Renal cortex interstitium (tissue), 11 donors: ENCODE data around the gene ECM1. TPM values are rescaled to one million over a fixed set of nuclear protein-coding genes. Genes with fewer than 3 reads are reported as not detected.

Source experiments
- DNase-seq, 11 donors: peaks; one replicate each; pipeline ENCODE4 v3.0.0-alpha.2; 2013; ENCODE audit warnings: low read depth in 9 of 11, low spot score in 4 of 11; ENCODE audit errors: extremely low read depth in 1 of 11
- polyA plus RNA-seq, 3 donors: library from polyadenylated mRNA; unstranded; fragments of 120-200 nt; gene quantifications; one replicate each; pipeline ENCODE4 v1.2.1, GENCODE V29; 2013; ENCODE audit not compliant: insufficient read length in 3 of 3

ECM1 gene
- polyA plus RNA-seq, 3 donors = 10.2 to 14.4 (median 13.1) TPM

DNA sequence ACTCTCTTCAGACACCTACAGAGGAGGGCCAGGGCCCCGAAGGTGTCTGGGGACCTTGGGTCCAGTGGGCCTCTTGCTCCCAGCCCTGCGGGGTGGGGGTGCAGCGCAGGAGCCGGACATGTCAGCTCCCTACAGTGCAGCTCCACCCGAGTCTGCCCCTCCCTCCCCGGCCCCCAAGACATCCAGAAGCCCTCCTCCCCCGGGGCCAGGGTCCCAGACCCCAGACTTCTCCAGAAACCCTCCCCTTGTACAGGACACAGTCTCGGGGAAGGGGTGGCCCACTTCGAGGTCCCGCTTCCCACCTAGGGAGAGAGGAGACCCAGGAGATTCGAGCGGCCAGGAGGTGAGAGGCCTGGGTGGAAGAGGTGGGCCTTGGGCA lies 45.0 kb downstream of the ECM1 start:
- no peak for DNase-seq

DNA sequence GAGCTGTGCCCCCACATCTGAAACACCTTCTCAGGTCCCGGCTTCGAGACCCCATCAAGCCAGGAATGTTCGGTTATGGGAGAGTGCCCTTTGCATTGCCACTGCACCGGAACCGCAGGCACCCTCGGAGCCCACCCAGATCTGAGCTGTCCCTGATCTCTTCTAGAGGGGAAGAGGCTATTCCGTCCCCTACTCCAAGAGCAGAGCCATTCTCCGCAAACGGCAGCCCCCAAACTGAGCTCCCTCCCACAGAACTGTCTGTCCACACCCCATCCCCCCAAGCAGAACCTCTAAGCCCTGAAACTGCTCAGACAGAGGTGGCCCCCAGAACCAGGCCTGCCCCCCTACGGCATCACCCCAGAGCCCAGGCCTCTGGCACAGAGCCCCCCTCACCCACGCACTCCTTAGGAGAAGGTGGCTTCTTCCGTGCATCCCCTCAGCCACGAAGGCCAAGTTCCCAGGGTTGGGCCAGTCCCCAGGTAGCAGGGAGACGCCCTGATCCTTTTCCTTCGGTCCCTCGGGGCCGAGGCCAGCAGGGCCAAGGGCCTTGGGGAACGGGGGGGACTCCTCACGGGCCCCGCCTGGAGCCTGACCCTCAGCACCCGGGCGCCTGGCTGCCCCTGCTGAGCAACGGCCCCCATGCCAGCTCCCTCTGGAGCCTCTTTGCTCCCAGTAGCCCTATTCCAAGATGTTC lies 45.6 kb downstream of the ECM1 start:
- no peak for DNase-seq

DNA sequence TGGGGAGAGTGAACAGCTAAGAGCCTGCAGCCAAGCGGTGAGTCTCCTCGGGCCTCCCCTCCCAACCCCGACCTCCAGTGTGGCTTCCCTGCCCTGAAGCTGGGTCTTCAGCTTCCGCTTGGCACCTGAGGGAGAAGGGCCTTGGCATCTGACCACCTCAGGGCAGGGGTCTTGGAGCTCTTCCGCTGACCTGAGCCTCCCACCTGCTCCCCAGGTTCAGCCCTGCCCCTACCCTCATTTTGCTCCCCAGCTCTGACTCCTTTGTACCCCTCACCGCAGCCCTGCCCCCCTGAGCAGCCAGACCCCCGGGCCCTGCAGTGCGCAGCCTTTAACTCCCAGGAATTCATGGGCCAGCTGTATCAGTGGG lies 46.2 kb downstream of the ECM1 start:
- DNase-seq = no peak

DNA sequence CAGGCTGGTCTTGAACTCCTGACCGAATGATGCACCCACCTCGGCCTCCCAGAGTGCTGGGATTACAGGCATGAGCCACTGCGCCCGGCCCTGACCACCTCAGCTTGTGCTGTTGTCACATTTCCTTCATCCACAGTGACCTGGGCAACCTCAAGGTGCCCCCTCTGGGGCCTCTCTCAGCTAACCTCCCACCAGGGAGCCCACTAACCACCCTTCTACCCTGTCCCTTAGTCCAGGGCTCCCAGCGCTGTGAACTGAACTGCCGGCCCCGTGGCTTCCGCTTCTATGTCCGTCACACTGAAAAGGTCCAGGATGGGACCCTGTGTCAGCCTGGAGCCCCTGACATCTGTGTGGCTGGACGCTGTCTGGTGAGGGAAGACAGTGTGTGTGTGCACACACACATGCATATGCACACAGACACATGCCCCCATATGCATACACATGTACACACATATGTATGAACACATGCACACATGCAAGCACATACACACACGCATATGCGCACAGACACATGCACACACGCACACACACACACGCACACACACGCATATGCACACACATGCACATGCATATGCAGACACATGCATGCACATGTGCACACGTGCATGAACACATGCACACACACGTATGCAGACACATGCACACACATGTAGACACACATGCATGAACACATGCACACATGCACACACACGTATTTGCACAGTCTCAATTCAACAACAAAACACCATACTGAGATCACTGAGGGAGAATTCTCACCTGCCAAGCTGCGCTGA lies 47.5 kb downstream of the ECM1 start:
- DNase-seq = no peak

DNA sequence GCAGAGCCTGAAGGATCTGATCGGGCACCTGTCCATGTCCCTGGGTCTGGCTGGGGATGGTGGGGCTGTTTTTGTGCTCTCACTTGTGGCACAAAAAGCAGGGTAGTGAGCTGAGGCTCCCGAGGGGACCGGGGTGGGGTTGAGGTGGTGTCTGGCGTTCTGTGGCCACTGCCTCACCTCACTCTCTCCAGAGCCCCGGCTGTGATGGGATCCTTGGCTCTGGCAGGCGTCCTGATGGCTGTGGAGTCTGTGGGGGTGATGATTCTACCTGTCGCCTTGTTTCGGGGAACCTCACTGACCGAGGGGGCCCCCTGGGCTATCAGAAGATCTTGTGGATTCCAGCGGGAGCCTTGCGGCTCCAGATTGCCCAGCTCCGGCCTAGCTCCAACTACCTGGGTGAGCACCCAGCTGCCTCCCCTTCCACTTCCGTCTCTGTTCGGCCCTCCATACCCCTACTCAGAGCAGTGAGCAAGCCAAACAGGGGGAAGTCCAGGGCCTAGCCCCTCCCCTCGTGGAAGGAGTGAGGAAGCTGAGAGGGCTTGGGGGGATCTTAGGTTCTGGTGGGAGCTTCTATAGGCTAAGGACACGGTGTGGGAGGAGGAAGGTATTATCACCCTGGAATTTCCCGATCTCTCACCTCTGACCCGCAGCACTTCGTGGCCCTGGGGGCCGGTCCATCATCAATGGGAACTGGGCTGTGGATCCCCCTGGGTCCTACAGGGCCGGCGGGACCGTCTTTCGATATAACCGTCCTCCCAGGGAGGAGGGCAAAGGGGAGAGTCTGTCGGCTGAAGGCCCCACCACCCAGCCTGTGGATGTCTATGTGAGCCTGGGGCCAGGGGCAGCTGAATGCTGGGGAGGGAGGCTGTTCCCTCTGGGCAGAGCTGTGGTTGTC lies 48.3 kb downstream of the ECM1 start:
- no peak for DNase-seq

DNA sequence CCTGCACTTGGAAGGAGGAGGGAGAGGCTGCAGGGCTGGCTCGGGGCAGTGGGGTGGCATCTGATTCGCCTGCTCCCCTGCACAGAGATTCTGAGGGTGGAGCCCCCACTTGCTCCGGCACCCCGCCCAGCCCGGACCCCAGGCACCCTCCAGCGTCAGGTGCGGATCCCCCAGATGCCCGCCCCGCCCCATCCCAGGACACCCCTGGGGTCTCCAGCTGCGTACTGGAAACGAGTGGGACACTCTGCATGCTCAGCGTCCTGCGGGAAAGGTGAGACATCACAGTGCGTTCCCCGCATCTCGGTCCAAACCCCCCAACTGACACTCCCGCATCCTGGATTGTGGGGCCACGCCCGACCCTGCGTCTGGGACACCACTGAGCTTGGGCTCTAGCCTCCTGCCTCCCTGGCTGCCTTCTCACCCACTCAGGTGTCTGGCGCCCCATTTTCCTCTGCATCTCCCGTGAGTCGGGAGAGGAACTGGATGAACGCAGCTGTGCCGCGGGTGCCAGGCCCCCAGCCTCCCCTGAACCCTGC lies 49.2 kb downstream of the ECM1 start:
- no peak for DNase-seq

DNA sequence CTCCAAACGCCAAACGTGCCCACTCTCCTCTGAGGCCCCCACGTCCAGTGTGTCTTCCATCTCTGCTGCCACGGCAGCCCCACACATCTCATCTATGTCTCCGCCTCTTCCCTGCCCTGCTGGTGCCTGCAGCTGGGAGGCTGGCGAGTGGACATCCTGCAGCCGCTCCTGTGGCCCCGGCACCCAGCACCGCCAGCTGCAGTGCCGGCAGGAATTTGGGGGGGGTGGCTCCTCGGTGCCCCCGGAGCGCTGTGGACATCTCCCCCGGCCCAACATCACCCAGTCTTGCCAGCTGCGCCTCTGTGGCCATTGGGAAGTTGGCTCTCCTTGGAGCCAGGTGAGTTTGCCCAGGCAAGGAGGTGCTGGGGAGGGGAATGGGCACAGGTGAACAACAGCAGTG lies 49.9 kb downstream of the ECM1 start:
- no peak for DNase-seq

DNA sequence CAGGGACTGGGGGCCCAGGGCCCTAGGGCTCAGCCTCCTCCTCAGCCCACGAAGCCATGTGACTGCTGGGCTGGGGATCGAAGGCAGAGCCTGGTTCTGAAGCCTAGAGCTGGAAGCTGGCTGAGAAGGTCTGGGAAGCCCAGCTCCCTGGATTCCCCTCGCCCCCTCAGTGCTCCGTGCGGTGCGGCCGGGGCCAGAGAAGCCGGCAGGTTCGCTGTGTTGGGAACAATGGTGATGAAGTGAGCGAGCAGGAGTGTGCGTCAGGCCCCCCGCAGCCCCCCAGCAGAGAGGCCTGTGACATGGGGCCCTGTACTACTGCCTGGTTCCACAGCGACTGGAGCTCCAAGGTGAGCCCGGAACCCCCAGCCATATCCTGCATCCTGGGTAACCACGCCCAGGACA lies 50.4 kb downstream of the ECM1 start:
- DNase-seq = no peak

DNA sequence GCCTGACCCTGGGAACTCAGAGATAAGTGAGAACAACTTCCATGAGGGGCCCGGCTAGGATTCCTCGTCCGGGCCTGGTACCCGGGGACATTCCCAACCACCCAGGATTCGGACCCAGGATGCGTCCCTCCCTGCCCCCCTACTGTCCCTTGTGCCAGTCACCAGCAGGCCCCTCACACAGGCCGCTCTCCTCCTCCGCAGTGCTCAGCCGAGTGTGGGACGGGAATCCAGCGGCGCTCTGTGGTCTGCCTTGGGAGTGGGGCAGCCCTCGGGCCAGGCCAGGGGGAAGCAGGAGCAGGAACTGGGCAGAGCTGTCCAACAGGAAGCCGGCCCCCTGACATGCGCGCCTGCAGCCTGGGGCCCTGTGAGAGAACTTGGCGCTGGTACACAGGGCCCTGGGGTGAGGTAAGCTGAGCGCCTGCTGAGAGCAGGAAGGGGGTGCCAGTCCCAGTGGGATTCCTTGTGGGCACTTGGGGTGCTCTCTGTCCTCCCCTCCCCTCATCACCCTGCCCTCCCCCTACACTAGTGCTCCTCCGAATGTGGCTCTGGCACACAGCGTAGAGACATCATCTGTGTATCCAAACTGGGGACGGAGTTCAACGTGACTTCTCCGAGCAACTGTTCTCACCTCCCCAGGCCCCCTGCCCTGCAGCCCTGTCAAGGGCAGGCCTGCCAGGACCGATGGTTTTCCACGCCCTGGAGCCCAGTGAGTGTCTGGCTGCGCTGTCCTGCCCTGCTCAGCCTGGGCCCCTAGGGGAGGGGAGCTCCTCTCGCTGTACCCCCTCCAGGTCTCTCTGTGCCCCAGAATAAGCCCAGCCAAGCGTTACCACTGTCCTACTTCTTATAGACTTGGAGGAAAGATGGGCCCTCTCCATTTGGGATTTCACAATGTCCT lies 51.1 kb downstream of the ECM1 start:
- no peak for DNase-seq

DNA sequence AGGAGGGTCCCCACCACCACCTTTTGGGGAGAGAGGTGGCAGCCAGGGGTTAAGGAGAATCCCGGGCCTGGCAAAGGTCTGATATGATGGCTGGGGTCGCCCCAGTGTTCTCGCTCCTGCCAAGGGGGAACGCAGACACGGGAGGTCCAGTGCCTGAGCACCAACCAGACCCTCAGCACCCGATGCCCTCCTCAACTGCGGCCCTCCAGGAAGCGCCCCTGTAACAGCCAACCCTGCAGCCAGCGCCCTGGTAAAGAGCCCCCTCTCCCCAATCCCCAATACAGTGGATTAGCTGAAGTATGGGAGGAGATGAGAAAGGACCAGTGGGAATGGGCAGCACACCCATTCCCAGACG lies 51.7 kb downstream of the ECM1 start:
- no peak for DNase-seq

DNA sequence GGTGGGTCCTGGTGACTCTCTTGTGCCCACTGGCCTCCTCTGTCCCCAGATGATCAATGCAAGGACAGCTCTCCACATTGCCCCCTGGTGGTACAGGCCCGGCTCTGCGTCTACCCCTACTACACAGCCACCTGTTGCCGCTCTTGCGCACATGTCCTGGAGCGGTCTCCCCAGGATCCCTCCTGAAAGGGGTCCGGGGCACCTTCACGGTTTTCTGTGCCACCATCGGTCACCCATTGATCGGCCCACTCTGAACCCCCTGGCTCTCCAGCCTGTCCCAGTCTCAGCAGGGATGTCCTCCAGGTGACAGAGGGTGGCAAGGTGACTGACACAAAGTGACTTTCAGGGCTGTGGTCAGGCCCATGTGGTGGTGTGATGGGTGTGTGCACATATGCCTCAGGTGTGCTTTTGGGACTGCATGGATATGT lies 52.1 kb downstream of the ECM1 start:
- no peak for DNase-seq

DNA sequence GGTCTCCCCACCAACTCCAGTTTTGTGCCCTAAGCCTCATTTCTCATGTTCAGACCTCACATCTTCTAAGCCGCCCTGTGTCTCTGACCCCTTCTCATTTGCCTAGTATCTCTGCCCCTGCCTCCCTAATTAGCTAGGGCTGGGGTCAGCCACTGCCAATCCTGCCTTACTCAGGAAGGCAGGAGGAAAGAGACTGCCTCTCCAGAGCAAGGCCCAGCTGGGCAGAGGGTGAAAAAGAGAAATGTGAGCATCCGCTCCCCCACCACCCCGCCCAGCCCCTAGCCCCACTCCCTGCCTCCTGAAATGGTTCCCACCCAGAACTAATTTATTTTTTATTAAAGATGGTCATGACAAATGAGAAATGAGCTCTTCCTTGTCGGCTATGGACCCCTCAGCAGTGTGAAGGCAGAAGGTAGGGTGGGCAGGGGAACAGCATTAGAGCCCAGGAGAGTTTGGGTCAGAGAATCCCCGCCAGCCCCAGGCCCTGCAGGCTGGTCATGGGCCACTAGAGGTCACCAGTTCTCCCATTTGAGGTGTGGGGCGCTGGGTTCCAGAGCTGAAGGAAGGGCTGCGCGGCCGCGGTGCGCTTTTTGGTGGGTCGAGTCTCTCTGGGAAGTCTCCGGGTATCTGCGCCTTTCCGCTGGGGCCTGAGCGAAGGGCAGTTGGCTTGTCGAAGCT lies 52.8 kb downstream of the ECM1 start:
- DNase-seq = peak in 7 of 11 donors; percentile 78 to 86 (median 83)

DNA sequence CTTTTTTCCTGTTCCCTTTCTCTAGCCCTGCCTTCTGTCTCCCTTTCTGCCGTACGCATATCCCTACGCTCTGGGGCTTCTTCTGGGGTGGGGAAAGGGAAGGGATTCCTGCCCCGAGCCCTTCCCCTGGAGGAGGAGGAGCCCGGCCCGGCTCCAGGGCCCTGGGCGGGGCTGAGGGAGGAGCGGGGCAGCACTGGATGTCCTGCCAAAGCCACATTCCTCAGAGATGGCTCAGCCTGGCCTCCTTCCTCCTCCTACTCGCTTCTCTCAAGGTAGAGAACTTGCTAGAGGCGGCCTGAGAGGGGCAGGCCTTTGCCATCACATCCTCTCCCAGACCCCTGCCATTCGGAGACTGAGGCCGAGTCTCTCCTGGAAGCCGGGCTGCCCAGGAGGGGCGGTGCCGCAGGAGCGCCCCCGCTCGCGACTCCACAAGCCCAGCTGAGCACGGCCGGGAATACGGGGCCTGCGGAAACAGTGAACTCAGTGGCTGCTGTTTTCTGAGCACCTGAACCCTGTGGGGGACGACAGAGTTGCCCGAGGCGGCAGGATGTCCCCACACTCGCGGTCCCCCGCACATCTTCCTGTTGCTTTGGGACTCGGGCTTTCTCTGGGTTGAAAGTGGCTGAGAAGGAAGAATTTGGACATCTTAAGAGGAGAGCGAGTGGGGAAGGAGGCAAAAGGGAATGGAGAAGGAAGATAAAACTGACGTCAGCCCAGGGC lies 53.5 kb downstream of the ECM1 start:
- DNase-seq = peak in 9 of 11 donors; percentile 84 to 94 (median 90)

DNA sequence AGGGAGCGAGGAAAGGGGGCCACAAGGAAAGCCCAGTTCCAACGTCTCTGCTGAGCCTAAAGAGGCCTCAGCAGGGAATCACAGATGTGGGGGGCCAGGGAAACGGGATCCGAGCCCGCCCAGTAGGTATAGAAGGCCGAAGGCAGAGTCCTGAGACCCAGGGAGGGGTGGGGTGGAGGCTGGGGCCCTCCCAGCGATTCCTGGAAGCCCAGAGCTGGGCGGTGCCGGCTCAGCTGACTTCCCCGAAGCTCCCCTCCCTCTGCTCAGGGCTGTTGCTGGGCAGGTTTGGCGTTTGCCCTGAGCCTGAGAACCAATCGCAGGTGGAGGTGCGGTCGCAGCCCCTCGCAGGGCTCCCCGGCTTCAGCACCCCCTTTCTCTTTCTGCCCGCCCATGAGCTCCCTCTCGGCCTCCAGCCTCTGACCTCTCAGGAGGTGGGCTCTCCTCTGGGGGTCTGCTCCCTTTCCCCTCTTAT lies 54.1 kb downstream of the ECM1 start:
- peak in 9 of 11 donors; percentile 77 to 91 (median 85) for DNase-seq

DNA sequence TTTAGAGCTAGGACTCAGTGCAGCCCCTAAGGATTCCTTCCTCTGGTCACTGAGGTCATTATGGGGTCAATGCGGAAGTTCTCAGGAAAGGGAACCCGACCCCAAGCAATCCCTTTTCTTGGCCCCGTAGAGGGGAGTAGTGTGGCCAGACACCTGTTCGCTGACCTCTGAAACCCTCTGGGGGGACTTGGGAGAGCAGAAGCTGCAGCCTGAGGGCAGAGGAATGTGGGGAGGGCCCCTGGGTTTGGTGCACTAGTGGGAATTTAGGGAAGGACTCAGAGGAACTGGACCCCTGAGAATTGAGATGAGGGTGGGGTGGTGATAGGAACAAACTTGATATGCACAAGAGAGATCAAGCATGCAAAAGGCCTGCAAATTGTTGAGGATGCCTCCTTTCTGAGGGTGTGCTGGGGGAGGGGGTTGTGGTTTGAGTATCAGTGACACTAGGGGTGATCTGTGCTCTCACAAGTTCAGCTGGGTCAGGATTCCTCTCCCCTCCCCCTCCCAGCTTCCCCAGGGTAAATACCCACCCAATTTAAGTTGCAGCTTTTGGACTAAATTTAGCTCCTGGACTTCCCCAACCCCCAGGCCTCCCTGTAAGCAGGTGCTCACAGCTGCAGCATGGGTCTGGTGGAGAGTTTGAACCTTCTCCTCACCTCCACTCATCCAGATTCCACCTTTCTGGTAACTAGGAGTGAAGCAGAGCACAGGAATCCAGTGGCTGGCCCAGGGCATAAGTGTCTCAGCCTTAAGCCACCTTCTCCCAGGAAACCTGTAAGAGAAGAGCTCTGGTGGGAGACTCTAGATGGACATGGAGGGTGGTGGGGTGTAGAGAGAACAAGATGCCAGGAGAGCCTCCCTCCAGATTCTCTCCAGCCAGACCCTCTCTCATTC lies 54.8 kb downstream of the ECM1 start:
- no peak for DNase-seq
